Ishikawa (cell line): ENCODE results near the gene DNAJC27.

Experiments
- CEBPB ChIP-seq: IDR thresholded peaks from 2 replicates; pipeline ENCODE4 v1.6.1; 2012
- CREB1 ChIP-seq: IDR thresholded peaks from 2 replicates; pipeline ENCODE4 v1.6.1; 2012; ENCODE audit warnings: low read depth
- EGR1 ChIP-seq: IDR thresholded peaks from 2 replicates; pipeline ENCODE4 v1.6.1; 2012
- EP300 ChIP-seq: IDR thresholded peaks from 2 replicates; pipeline ENCODE4 v1.6.1; 2012; ENCODE audit warnings: borderline replicate concordance
- FOXM1 ChIP-seq: IDR thresholded peaks from 2 replicates; pipeline ENCODE4 v1.6.1; 2012; ENCODE audit warnings: low read depth, borderline replicate concordance
- MAX ChIP-seq: IDR thresholded peaks from 2 replicates; pipeline ENCODE4 v1.6.1; 2012
- NFIC ChIP-seq: IDR thresholded peaks from 2 replicates; pipeline ENCODE4 v1.6.1; 2012
- RAD21 ChIP-seq: IDR thresholded peaks from 2 replicates; pipeline ENCODE4 v1.6.1; 2012; ENCODE audit warnings: low read depth
- TAF1 ChIP-seq: IDR thresholded peaks from 2 replicates; pipeline ENCODE4 v1.6.1; 2012; ENCODE audit warnings: low read depth, mild to moderate bottlenecking
- TCF12 ChIP-seq: IDR thresholded peaks from 2 replicates; pipeline ENCODE4 v1.6.1; 2012; ENCODE audit warnings: low read depth
- TEAD4 ChIP-seq: IDR thresholded peaks from 2 replicates; pipeline ENCODE4 v1.6.1; 2012
- YY1 ChIP-seq: IDR thresholded peaks from 2 replicates; pipeline ENCODE4 v1.6.1; 2012; ENCODE audit warnings: low read depth
- ZBTB7A ChIP-seq: IDR thresholded peaks from 2 replicates; pipeline ENCODE4 v1.6.1; 2012; ENCODE audit warnings: low read depth
- TF ChIP-seq, protein P1 (sequence below): IDR thresholded peaks from 2 replicates; pipeline ENCODE4 v1.6.1; 2012
- TF ChIP-seq, protein P2 (sequence below): IDR thresholded peaks from 2 replicates; pipeline ENCODE4 v1.6.1; 2012; ENCODE audit warnings: low read depth, mild to moderate bottlenecking

The DNAJC27 gene

GRCh38 chr2:24937236-24937635 lies 34.5 kb downstream of the DNAJC27 start:
- no peak for TF ChIP-seq TEAD4
- no peak for TF ChIP-seq ZBTB7A
- no peak for TF ChIP-seq EGR1
- no peak for TF ChIP-seq CEBPB
- TF ChIP-seq TCF12, result no peak
- TF ChIP-seq, protein P1, sequence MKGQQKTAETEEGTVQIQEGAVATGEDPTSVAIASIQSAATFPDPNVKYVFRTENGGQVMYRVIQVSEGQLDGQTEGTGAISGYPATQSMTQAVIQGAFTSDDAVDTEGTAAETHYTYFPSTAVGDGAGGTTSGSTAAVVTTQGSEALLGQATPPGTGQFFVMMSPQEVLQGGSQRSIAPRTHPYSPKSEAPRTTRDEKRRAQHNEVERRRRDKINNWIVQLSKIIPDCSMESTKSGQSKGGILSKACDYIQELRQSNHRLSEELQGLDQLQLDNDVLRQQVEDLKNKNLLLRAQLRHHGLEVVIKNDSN, result no peak
- no peak for TF ChIP-seq CREB1
- TF ChIP-seq, protein P2, sequence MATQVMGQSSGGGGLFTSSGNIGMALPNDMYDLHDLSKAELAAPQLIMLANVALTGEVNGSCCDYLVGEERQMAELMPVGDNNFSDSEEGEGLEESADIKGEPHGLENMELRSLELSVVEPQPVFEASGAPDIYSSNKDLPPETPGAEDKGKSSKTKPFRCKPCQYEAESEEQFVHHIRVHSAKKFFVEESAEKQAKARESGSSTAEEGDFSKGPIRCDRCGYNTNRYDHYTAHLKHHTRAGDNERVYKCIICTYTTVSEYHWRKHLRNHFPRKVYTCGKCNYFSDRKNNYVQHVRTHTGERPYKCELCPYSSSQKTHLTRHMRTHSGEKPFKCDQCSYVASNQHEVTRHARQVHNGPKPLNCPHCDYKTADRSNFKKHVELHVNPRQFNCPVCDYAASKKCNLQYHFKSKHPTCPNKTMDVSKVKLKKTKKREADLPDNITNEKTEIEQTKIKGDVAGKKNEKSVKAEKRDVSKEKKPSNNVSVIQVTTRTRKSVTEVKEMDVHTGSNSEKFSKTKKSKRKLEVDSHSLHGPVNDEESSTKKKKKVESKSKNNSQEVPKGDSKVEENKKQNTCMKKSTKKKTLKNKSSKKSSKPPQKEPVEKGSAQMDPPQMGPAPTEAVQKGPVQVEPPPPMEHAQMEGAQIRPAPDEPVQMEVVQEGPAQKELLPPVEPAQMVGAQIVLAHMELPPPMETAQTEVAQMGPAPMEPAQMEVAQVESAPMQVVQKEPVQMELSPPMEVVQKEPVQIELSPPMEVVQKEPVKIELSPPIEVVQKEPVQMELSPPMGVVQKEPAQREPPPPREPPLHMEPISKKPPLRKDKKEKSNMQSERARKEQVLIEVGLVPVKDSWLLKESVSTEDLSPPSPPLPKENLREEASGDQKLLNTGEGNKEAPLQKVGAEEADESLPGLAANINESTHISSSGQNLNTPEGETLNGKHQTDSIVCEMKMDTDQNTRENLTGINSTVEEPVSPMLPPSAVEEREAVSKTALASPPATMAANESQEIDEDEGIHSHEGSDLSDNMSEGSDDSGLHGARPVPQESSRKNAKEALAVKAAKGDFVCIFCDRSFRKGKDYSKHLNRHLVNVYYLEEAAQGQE, result no peak
- TF ChIP-seq EP300, result no peak

DNA sequence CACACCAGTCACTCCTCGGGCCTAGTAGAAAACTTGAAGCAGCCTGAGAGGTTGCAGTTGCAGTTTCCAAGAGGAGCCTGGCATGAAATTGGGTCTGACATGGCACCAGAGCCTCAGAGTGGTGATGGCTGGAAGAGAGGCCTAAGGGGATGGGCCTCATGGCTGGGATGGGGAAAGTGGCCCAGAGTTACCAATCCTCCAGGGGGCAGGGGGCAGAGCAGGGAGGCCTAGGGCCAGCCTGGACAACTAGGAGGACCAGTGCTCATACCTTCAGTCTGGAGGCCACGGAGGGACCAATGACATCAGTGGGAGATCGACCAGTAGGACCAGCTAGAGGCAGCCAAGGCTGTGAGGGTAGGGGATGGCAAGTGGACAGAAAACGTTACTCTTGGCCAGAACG lies 36.6 kb downstream of the DNAJC27 start:
- TF ChIP-seq FOXM1 (no peak), YY1 (no peak)

DNA sequence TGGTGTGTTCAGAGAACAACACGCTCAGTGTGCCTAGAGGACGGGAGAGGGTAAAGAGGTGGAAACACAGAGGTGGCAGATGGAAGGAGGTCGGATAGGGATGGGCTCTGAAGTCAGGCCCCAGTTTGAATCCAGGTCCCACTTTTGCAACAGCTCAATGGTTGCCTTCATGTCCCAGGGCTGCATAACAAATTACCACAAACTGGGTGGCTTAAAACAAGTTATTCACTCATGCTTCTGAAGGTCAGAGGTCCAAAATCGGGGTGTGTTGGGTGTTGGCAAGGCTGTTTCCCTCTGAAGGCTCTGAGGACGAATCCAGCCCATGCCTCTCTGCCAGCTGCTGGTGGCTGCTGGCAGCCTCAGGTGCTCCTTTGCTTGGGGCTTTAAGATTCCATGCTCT lies 39.0 kb downstream of the DNAJC27 start:
- TF ChIP-seq, protein P2, result no peak
- no peak for TF ChIP-seq TAF1
- no peak for TF ChIP-seq EP300
- TF ChIP-seq CEBPB, result no peak
- TF ChIP-seq RAD21, result no peak
- no peak for TF ChIP-seq TCF12
- no peak for TF ChIP-seq YY1
- TF ChIP-seq EGR1, result no peak
- TF ChIP-seq ZBTB7A, result no peak
- TF ChIP-seq NFIC, result no peak
- TF ChIP-seq, protein P1, result no peak

- TF ChIP-seq RAD21 (no peak), ZBTB7A (no peak), YY1 (no peak), NFIC (no peak), EP300 (no peak), MAX (no peak), CREB1 (no peak)
- TF ChIP-seq, protein P2, result no peak
Observed at GRCh38 chr2:24930768-24931167, 41.0 kb downstream of the DNAJC27 start.

GRCh38 chr2:24929230-24929629 lies 42.5 kb downstream of the DNAJC27 start:
- TF ChIP-seq, protein P2, result no peak
- no peak for TF ChIP-seq CEBPB
- no peak for TF ChIP-seq CREB1
- TF ChIP-seq, protein P1, result no peak
- TF ChIP-seq NFIC, result no peak
- TF ChIP-seq FOXM1, result no peak
- no peak for TF ChIP-seq ZBTB7A
- TF ChIP-seq RAD21, result no peak
- TF ChIP-seq EP300, result no peak
- no peak for TF ChIP-seq TEAD4
- TF ChIP-seq YY1, result no peak
- no peak for TF ChIP-seq TCF12
- no peak for TF ChIP-seq TAF1
- TF ChIP-seq MAX, result no peak
- no peak for TF ChIP-seq EGR1
